Muscle layer of colon (tissue), 2 donors: Measurements from ENCODE around the gene SOX5.
A peak's percentile ranks its signal among the peaks of the same experiment; 100 is the strongest.

Experiments used
- H3K27ac ChIP-seq: one replicate; pipeline ENCODE4 v1.7.0; 2013; ENCODE audit warnings: low read depth, mild to moderate bottlenecking, low read length, moderate library complexity
- H3K27me3 ChIP-seq, 2 donors: one replicate each; pipeline ENCODE4 v1.7.0; 2013; ENCODE audit warnings: low read length in 2 of 2, mild to moderate bottlenecking in 2 of 2; ENCODE audit not compliant: insufficient read depth in 2 of 2, control insufficient read depth in 1 of 2
- H3K36me3 ChIP-seq: one replicate; pipeline ENCODE4 v1.7.0; 2013; ENCODE audit warnings: mild to moderate bottlenecking, low read length; ENCODE audit not compliant: insufficient read depth
- H3K4me1 ChIP-seq: one replicate; pipeline ENCODE4 v1.7.0; 2013; ENCODE audit warnings: mild to moderate bottlenecking, low read length; ENCODE audit not compliant: insufficient read depth
- H3K4me3 ChIP-seq, 2 donors: one replicate each; pipeline ENCODE4 v1.7.0; 2013; ENCODE audit warnings: low read length in 2 of 2, low read depth in 1 of 2, mild to moderate bottlenecking in 1 of 2, moderate library complexity in 1 of 2
- H3K9ac ChIP-seq: one replicate; pipeline ENCODE4 v1.7.0; 2013; ENCODE audit warnings: low read length
- H3K9me3 ChIP-seq: one replicate; pipeline ENCODE4 v1.7.0; 2013; ENCODE audit warnings: mild to moderate bottlenecking, low read length
- donor health status: abdominal sarcoma.
- donor health status: Adenocarcinoma of cecum.

The SOX5 gene

DNA sequence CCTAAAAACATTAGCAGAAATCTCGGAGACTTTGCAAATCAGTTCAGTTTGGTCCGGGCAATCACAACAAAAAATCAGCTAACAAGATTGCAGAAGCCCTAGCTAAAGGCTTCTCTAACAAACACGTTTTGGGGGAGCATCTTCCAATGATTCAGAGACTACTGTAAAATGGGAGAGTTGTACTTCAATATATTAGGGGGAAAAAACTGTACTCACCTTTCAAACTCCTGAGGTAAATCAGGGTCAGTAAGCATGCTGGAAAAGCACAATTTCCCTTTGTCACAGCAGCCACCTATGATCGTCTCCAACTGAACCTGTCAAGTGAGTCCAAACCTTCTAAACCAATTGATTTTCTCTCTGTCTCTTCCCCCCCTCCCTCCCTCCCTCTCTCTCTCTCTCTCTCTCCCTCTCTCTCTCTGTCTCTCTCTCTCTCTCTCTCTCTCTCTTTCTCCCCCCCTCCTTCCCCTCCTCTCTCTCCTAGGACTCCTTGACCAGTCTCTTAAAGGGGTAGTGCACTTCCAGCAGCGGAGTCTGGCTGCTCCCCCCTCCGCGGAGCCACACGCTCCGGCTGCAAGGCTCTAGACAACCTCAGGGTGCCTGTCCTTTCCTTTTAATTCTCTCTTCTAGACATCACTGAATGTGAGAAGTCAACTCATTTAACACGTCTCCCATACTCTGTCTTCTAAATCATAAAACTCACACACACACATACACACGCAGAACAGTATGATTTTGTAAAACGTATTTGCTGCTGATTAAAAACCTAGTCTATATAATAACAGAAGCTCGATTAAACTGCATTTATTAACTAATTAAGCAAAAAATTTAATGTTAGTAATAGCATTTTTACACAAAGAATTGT is at the start of gene SOX5:
Gene SOX5, minus strand, starts transcription at position 323 of the 862 bp plus-strand sequence. Its CDS starts 69 bp downstream, at position 254.
- H3K4me1 ChIP-seq = peaks cover 4% of the 10 kb centered on the region
- H3K4me3 ChIP-seq = peak within 1 kb of the TSS; percentile 18 to 67
- H3K27me3 ChIP-seq = no peaks in the 10 kb centered on the region
- H3K9ac ChIP-seq = peak within 1 kb of the TSS; percentile 28
- H3K36me3 ChIP-seq = no peaks in the 10 kb centered on the region
- H3K9me3 ChIP-seq = no peaks in the 10 kb centered on the region
- no peak within 1 kb of the TSS for H3K27ac ChIP-seq

DNA sequence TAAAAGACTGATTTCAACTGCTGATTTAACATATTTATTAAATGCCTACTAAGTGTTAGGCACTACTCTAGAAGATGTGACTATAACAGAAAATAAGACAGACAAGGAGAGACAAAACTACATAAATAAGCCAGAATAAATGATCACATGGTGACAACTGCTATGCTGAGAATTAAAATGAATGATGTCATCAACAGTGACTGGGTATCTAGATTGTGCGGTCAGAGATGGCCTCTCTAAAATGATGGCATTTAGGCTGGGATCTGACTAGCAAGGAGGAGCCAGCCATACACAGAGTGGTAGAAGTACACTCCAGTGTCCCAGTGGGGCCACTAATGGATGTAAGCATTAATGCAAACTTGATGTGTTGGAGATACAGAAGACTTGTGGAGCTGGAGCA is 37.6 kb upstream of the SOX5 start:
- no peaks in the 10 kb centered on the region for H3K4me1 ChIP-seq
- H3K27ac ChIP-seq = no peak overlapping the region
- H3K9me3 ChIP-seq = no peaks in the 10 kb centered on the region
- no peaks in the 10 kb centered on the region for H3K36me3 ChIP-seq
- H3K9ac ChIP-seq = no peak overlapping the region
- H3K27me3 ChIP-seq = no peaks in the 10 kb centered on the region
- H3K4me3 ChIP-seq = no peak overlapping the region

DNA sequence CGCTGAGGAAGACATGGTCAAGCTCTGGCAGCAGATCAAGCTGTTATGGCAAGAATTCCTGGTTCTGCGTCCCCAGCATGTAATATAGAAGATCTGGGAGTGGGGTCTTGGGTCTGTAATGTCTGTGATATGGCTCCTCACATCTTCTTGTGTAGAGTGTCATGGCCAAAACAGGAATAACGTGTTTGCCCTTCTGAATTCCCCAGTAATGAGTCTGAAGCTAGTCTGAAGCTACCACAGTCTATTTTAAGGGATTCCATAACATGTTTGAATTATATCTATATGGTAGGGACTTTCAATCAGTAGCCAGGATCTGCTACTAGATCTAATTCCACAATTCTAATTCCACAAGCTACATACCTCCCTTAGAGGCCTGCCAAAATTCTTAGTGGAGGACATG is 31.4 kb upstream of the SOX5 start:
- no peak overlapping the region for H3K4me3 ChIP-seq
- no peaks in the 10 kb centered on the region for H3K9me3 ChIP-seq
- H3K27me3 ChIP-seq = no peaks in the 10 kb centered on the region
- no peak overlapping the region for H3K27ac ChIP-seq
- H3K9ac ChIP-seq = no peak overlapping the region
- no peaks in the 10 kb centered on the region for H3K36me3 ChIP-seq
- H3K4me1 ChIP-seq = no peaks in the 10 kb centered on the region

DNA sequence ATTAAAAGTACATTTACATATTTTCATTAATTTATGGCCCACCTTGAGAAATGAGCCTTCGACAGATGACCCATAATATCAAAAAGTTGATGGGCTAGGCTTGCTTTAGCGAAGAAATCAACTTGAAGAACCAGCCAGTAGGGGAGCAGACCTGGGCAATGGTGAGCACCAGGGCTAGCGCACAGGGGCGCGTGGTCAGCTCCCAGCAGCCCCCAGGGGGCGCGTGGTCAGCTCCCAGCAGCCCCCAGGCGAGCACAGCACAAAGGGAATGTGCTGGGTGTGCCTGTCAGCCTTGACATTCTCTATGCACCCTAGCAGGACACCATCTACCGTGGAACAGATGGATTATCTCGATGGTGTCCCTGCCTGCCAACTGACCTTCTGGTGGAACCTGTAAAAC is 15.3 kb upstream of the SOX5 start:
- no peaks in the 10 kb centered on the region for H3K27me3 ChIP-seq
- no peaks in the 10 kb centered on the region for H3K9me3 ChIP-seq
- no peaks in the 10 kb centered on the region for H3K4me1 ChIP-seq
- no peaks in the 10 kb centered on the region for H3K36me3 ChIP-seq
- H3K9ac ChIP-seq = no peak overlapping the region
- H3K4me3 ChIP-seq = no peak overlapping the region
- no peak overlapping the region for H3K27ac ChIP-seq

DNA sequence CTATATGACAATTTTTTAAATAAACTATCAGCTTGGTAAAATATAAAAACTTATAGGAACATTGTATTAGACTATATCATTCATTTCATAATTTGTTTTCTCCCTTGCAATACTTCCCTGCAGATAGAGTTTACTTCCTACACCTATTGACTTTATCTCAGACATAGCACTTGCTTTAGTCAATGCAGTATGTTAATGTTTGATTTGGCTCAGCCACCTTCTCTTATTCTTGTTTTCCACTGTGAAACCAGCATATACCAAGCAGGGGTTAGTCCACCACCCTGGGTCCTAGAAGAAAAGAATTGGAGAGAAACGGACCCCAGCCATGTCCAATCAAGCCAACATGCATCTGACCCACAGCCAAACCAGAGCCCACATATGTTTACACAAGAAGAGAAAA is 10.4 kb upstream of the SOX5 start:
- Histone ChIP-seq H3K9me3 (no peaks in the 10 kb centered on the region), H3K36me3 (no peaks in the 10 kb centered on the region), H3K27me3 (no peaks in the 10 kb centered on the region), H3K27ac (no peak overlapping the region), H3K4me3 (no peak overlapping the region), H3K9ac (no peak overlapping the region), H3K4me1 (no peaks in the 10 kb centered on the region)

DNA sequence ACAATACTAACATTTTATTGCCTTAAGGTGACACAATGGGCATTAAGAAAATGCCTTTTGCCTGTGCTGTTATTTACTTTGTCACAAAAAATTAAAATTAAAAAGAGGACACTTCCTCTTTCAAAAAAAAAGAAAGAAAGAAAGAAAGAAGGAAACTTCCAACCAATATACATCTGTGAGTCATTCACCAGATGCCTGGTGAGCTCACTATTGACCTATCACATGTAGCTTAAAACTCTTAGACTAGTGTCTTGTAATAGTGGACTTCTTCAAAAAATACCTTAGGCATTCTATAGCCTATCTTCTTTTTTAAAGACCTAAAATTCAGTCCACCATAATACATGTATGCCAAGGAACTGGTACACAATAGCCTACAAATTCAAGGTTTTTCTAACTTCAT is 4.9 kb upstream of the SOX5 start:
- H3K27me3 ChIP-seq = no peaks in the 10 kb centered on the region
- H3K9me3 ChIP-seq = no peaks in the 10 kb centered on the region
- H3K27ac ChIP-seq = no peak overlapping the region
- peaks cover 4% of the 10 kb centered on the region for H3K4me1 ChIP-seq
- no peaks in the 10 kb centered on the region for H3K36me3 ChIP-seq
- H3K9ac ChIP-seq = no peak overlapping the region
- no peak overlapping the region for H3K4me3 ChIP-seq

DNA sequence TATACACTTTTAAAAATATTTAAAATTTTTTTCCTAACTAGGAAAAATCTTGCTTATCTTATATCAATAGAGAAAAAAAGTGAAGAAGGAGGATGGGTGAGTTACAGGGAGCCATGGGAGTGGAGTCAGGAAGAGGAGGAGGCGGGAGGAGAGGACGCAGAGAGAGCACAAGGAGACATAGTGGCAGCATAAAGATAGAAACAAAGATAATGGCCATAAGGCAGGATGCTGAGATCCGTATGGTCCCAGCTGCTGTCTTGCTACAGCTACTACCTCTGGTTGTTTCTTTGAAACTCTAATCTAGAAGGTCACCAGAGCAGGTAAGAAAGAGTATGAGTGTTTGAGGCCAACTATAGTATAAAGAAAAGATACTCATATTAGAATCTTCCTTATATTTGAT is 2.6 kb upstream of the SOX5 start:
- Histone ChIP-seq H3K4me1 (peaks cover 4% of the 10 kb centered on the region), H3K9ac (no peak overlapping the region), H3K27me3 (no peaks in the 10 kb centered on the region), H3K4me3 (no peak overlapping the region), H3K9me3 (no peaks in the 10 kb centered on the region), H3K27ac (no peak overlapping the region), H3K36me3 (no peaks in the 10 kb centered on the region)

DNA sequence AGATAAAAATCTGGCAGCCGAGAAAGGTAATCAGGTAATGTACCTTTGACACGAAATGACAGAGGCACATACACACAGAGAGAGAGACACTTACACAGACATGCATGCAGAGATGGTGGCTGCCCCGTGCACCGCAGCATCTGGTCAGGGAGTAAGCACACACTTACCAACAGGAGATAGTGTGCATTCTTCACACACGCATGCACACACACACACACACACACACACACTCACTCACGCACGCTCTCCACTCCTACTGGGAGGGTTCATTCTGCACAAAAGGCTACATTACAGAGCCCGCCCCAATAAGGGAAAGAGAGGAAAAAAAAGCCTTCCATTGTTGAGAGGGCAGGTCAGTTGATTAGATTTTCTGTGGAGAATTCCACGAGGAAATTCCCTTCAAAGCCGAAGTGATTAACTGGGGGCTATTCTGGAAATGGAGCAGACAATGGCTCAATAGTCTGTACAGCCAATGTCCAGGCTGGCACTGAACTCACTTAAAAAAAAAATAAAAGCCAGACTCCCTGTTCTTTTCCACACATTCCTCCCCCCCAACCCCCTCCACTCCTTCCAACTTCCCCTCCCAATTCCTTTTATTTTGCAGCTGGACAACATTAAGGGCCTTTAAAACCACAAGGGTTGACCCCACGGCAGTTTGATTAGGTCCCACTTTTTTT is 1.4 kb upstream of the SOX5 start:
- Histone ChIP-seq H3K27ac (no peak overlapping the region), H3K9ac (no peak overlapping the region)

DNA sequence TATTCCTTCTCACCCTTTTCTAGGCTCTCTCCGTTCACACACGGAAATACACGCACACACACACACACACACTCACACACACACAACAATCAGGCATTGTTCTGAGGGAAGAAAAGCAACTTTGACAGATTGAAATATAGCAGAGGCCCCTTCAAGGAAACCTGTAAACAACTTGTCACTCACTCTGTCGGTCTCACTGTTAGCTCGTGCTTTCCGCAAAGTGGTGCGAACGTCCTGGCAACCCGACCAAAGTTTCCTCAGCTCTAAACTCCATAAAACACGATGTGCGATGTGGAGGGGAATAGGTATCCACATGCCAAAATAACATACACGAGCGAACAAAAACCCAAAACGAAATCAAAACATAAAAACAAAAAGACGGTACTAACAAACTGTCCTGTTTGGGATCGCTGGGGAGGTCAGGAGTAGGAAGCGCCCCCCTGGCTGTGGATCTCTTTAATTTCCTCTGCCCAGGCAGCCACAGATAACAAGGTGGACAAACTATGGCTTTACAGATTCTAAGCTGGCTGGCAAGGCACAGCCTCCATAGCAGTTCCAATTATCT is 822 bp upstream of the SOX5 start:
- H3K4me3 ChIP-seq = peak overlapping the region; percentile 9 to 67
- H3K27ac ChIP-seq = no peak overlapping the region
- peak overlapping the region; percentile 28 for H3K9ac ChIP-seq
- no peaks in the 10 kb centered on the region for H3K36me3 ChIP-seq
- H3K4me1 ChIP-seq = peaks cover 4% of the 10 kb centered on the region
- H3K27me3 ChIP-seq = no peaks in the 10 kb centered on the region
- H3K9me3 ChIP-seq = no peaks in the 10 kb centered on the region

More for the DNA sequence above, 1.4 kb upstream of the SOX5 start:
- no peaks in the 10 kb centered on the region for H3K9me3 ChIP-seq
- peak overlapping the region in 1 of 2 donors; percentile 67 for H3K4me3 ChIP-seq
- H3K4me1 ChIP-seq = peaks cover 4% of the 10 kb centered on the region
- no peaks in the 10 kb centered on the region for H3K36me3 ChIP-seq
- no peaks in the 10 kb centered on the region for H3K27me3 ChIP-seq

DNA sequence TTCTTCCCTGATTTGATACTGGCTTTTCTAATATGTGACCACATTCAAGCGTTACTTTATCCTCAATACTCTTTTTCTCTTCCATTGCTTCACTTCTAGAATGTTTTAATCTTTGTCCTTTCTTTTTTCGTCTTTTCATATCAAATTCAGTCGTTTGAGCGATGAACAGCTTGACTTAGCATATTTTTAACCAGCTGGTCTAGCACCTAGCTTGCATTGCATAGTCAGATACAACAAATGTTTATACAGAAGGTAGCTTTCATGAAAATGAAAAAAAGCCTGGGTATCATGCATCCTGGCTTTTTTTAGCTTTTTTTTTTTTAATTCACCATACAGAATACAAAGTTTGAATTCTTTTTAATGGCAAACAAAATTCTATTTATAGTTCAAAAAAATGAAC is 1.2 kb downstream of the SOX5 start:
- no peak overlapping the region for H3K27ac ChIP-seq
- no peaks in the 10 kb centered on the region for H3K36me3 ChIP-seq
- H3K9ac ChIP-seq = no peak overlapping the region
- no peaks in the 10 kb centered on the region for H3K9me3 ChIP-seq
- H3K4me3 ChIP-seq = no peak overlapping the region
- peaks cover 4% of the 10 kb centered on the region for H3K4me1 ChIP-seq
- H3K27me3 ChIP-seq = no peaks in the 10 kb centered on the region

DNA sequence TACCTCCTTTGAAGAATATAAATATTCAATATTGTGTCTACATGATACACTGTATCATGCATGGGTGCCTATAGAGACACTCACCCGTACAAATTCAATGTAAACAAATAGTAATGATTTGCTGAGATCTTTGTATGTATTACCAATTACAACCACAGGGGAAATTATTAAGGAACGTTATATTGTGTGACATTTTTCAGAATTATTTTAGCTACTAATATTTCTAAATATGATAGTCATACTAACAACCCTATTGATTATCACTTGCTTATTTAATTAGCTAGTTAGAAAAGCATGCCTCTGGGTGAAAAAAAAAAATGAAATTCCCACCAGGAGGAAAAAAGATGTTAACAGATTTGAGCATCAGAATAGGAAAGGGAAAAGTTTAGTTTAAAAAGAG is 2.1 kb downstream of the SOX5 start:
- H3K4me3 ChIP-seq = no peak overlapping the region
- no peaks in the 10 kb centered on the region for H3K27me3 ChIP-seq
- H3K27ac ChIP-seq = no peak overlapping the region

More for the DNA sequence above, 2.1 kb downstream of the SOX5 start:
- Histone ChIP-seq H3K9me3 (no peaks in the 10 kb centered on the region), H3K9ac (no peak overlapping the region), H3K4me1 (peaks cover 4% of the 10 kb centered on the region), H3K36me3 (no peaks in the 10 kb centered on the region)
